NCI-H128 (cell line): ENCODE results near the gene POLA1.

Source experiments
- DNase-seq: peaks from one replicate; lab custom pipeline; 2025; ENCODE audit not compliant: unreplicated experiment; lab: John Stamatoyannopoulos, UW

The POLA1 gene

GRCh38 chrX:24876530-24877287, 183.0 kb downstream of the POLA1 start:
- no peak for DNase-seq

DNA sequence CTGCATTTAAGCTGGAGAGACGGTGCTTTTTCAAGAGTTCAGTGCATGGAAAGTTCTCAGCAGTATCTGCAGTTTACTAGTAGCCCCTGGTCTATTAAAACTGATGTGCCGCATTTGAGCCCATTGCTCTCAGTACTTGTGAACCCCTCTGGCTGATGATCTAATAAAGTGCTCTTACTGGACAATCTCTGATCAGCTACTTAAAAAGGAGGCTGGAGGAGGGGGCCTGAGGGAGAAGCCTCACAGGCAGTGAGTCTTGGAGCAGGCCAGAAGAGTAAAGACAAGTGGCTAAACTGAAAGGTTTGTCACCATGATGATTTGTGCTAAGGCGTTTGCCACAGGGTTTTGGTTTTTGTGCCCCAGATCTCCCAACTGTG, 183.6 kb downstream of the POLA1 start:
- no peak for DNase-seq

- no peak for DNase-seq
These were observed 184.3 kb downstream of the POLA1 start for GRCh38 chrX:24877854-24878650.

- no peak for DNase-seq
These were observed 186.0 kb downstream of the POLA1 start for GRCh38 chrX:24879679-24880078.

GRCh38 chrX:24886916-24887315, 193.2 kb downstream of the POLA1 start:
- DNase-seq = no peak

- DNase-seq = no peak
These were observed 197.0 kb downstream of the POLA1 start for GRCh38 chrX:24890677-24891076.

GRCh38 chrX:24899391-24899790, 205.7 kb downstream of the POLA1 start:
- no peak for DNase-seq

GRCh38 chrX:24900234-24900633, 206.5 kb downstream of the POLA1 start:
- no peak for DNase-seq

GRCh38 chrX:24902806-24903205, 209.1 kb downstream of the POLA1 start:
- DNase-seq = no peak

DNA sequence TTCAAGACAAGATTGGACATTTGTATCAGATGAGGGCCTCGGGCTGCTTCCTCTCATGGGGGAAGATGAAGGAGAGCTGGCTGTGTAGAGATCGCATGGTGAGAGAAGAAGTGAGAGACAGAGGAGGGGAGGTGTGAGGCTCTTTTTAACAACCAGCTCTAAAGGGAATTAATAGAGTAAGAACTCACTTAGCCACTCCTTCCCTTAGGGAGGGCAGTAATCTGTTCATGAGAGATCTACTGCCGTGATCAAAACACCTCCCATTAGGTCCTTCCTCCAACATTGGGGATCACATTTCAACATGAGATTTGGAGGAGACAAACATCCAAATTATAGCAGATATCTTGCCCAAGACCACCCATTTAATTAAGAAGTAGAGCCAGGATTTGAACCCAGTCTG, 225.0 kb downstream of the POLA1 start:
- DNase-seq = no peak

GRCh38 chrX:24920769-24921168, 227.1 kb downstream of the POLA1 start:
- no peak for DNase-seq

DNA sequence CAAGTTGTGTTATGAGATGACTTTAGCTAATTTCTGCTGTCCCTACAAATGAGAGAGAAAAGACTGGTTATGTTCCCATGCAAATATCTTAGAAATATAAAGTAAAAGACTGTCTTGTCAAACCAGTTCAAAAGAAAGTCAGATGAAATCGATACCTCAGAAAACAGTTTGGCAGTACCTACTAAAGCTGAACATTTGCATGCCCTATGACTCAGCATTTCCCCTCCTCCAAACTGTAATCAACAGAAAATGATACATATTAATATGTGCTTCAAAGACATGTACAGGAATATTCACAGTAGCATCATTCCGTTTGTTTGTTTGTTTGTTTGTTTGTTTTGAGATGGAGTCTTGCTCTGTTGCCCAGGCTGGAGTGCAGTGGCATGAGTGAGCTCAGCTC, 231.7 kb downstream of the POLA1 start:
- no peak for DNase-seq

DNA sequence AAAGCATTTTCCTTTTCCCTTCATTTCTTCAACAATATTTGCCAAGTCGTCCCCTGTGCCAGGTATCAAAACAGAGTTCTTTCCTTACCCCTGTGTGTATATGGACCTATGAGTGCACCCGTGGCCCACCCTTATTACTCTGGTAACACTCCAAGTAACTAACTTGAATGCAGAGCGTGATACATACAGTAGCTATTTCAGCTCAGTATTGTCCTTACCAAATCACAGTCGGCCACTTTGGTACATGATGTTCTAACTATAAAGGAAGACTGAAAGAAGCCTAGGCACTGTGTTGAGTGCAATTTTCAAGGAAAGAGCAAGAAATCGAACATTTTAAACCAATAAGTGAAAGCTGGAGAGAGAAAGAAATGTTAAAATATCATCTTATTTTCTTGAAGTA, 233.7 kb downstream of the POLA1 start:
- no peak for DNase-seq

- DNase-seq = no peak
These were observed 234.4 kb downstream of the POLA1 start for GRCh38 chrX:24928114-24928513.

GRCh38 chrX:24934279-24934678, 240.6 kb downstream of the POLA1 start:
- DNase-seq = no peak

DNA sequence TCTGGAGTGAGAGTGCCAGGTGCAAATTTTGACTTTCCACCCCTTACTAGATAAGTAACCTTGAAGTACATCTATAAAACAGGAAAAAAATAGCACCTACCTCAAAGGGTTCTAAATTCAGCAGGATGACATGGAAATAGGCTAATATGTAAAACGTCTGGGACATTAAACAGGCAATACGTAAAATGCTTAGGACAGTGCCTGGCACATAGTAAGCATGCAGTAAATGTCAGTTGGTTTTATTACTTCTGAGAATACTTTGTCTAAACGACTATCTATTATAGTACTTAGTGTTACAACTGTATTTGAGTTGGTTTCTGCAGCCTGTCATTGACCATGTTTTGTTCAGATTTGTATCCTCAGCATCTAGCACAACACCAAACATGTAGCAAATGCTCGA, 251.3 kb downstream of the POLA1 start:
- DNase-seq = no peak

DNA sequence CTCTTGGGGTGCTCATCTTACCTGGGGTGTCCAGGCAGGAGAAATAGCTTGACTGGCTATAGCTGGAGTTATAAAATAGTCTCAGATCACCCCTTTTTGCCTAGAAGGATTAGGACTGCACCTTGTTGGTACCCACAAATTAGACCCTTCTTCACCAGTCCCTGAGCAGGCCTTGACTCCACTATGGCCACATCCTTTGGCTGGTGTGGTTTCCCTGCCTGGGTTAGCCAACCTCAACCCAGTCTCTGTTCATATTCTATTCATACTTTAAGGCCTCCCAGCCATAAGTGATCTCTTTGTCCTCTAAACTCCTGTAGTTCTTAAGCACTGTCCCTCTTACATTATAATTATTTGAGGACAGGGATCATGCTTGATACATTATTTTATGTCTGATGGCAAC, 252.7 kb downstream of the POLA1 start:
- no peak for DNase-seq

GRCh38 chrX:24954732-24955131, 261.0 kb downstream of the POLA1 start:
- DNase-seq = no peak

DNA sequence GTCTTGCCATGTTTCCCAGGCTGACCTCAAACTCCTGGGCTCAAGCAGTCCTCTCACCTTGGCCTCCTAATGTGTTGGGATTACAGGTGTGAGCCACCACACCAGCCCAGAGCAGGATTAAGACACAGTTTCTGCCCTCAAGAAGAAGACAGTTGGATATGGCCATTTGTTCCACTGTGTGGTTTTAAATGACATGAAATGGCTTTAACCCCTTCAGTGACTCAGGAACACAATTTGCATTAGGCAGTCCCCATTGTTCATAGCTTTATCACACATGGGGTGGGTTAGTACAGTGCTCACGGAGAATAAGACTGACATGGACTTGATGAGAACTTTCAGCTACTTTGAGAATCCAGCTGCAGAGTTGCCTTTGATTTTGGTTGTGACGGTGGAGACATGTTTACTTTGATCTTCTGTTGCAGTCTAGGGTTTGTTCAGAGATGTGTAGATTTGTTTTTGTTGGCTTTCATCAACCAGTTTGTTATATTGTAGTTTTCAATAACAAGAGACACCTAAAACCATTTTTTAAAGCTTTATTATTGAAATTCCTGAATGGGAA, 261.7 kb downstream of the POLA1 start:
- DNase-seq = no peak

GRCh38 chrX:24956828-24957227, 263.1 kb downstream of the POLA1 start:
- DNase-seq = no peak

GRCh38 chrX:24961809-24962208, 268.1 kb downstream of the POLA1 start:
- no peak for DNase-seq

GRCh38 chrX:24963823-24964222, 270.1 kb downstream of the POLA1 start:
- no peak for DNase-seq
